HG03460 (cell line): Measurements from ENCODE around the gene PRKG1.
"Not testable (repeated sequence)": the region's sequence is repeated elsewhere in the genome, so short reads cannot be mapped to it uniquely, and the experiment has no call there.

Experiments
- ATAC-seq: cut with Tn5 transposase; IDR thresholded peaks from one replicate; pipeline ENCODE4 v1.9.1; 2021; ENCODE audit not compliant: unreplicated experiment

Gene PRKG1

GRCh38 chr10:51313773-51314478, 239.6 kb downstream of the PRKG1 start:
- no peak for ATAC-seq

GRCh38 chr10:51314481-51314880, 240.2 kb downstream of the PRKG1 start:
- no peak for ATAC-seq

- ATAC-seq = no peak
These were observed 244.3 kb downstream of the PRKG1 start for GRCh38 chr10:51318399-51319172.

- no peak for ATAC-seq
These were observed 244.8 kb downstream of the PRKG1 start for GRCh38 chr10:51319173-51319435.

- ATAC-seq = no peak
These were observed 247.0 kb downstream of the PRKG1 start for GRCh38 chr10:51321300-51321699.

GRCh38 chr10:51321980-51322379, 247.7 kb downstream of the PRKG1 start:
- ATAC-seq = no peak

GRCh38 chr10:51325649-51326048, 251.4 kb downstream of the PRKG1 start:
- no peak for ATAC-seq

- ATAC-seq = no peak
These were observed 251.9 kb downstream of the PRKG1 start for GRCh38 chr10:51326174-51326573.

- no peak for ATAC-seq
These were observed 253.1 kb downstream of the PRKG1 start for GRCh38 chr10:51327432-51327831.

GRCh38 chr10:51340366-51340765, 266.1 kb downstream of the PRKG1 start:
- no peak for ATAC-seq

GRCh38 chr10:51340845-51341610, 266.7 kb downstream of the PRKG1 start:
- no peak for ATAC-seq

GRCh38 chr10:51341745-51342144, 267.5 kb downstream of the PRKG1 start:
- ATAC-seq = not testable (repeated sequence)

GRCh38 chr10:51342381-51342780, 268.1 kb downstream of the PRKG1 start:
- ATAC-seq = no peak

GRCh38 chr10:51343391-51343790, 269.1 kb downstream of the PRKG1 start:
- ATAC-seq = no peak

GRCh38 chr10:51344371-51344770, 270.1 kb downstream of the PRKG1 start:
- ATAC-seq = no peak

- ATAC-seq = no peak
These were observed 274.3 kb downstream of the PRKG1 start for GRCh38 chr10:51348622-51349021.

- ATAC-seq = no peak
These were observed 282.9 kb downstream of the PRKG1 start for GRCh38 chr10:51357170-51357569.

GRCh38 chr10:51358227-51358626, 283.9 kb downstream of the PRKG1 start:
- ATAC-seq = no peak

GRCh38 chr10:51363415-51363814, 289.1 kb downstream of the PRKG1 start:
- ATAC-seq = no peak

GRCh38 chr10:51364674-51365073, 290.4 kb downstream of the PRKG1 start:
- no peak for ATAC-seq

- no peak for ATAC-seq
These were observed 291.8 kb downstream of the PRKG1 start for GRCh38 chr10:51366044-51366443.

- ATAC-seq = no peak
These were observed 292.8 kb downstream of the PRKG1 start for GRCh38 chr10:51367127-51367526.
